GM19240 (cell line): ENCODE measurements around the gene CNNM2.
A peak's percentile ranks its signal among the peaks of the same experiment; 100 is the strongest.
"Not testable (repeated sequence)": the region's sequence is repeated elsewhere in the genome, so short reads cannot be mapped to it uniquely, and the experiment has no call there.

Experiments
- DNase-seq: peaks from one replicate; pipeline ENCODE4 v3.0.0; 2011; ENCODE audit warnings: low spot score; ENCODE audit not compliant: insufficient read length

Gene CNNM2

GRCh38 chr10:103025696-103026095, 107.6 kb downstream of the CNNM2 start:
- no peak for DNase-seq

GRCh38 chr10:103038570-103038969, 120.5 kb downstream of the CNNM2 start:
- no peak for DNase-seq

GRCh38 chr10:103040418-103040817, 122.3 kb downstream of the CNNM2 start:
- no peak for DNase-seq

- no peak for DNase-seq
Observed at GRCh38 chr10:103041391-103041790, 123.3 kb downstream of the CNNM2 start.

- no peak for DNase-seq
Observed at GRCh38 chr10:103042129-103042528, 124.0 kb downstream of the CNNM2 start.

GRCh38 chr10:103042908-103043307, 124.8 kb downstream of the CNNM2 start:
- no peak for DNase-seq

- no peak for DNase-seq
Observed at GRCh38 chr10:103044942-103045489, 126.9 kb downstream of the CNNM2 start.

GRCh38 chr10:103045961-103046360, 127.9 kb downstream of the CNNM2 start:
- DNase-seq, result no peak

GRCh38 chr10:103047381-103047780, 129.3 kb downstream of the CNNM2 start:
- no peak for DNase-seq

GRCh38 chr10:103049237-103049636, 131.1 kb downstream of the CNNM2 start:
- DNase-seq, result no peak

GRCh38 chr10:103053659-103054581, 135.8 kb downstream of the CNNM2 start:
- DNase-seq, result peak; percentile 50

GRCh38 chr10:103054621-103055020, 136.5 kb downstream of the CNNM2 start:
- DNase-seq, result no peak

GRCh38 chr10:103055105-103055504, 137.0 kb downstream of the CNNM2 start:
- DNase-seq, result no peak

- no peak for DNase-seq
Observed at GRCh38 chr10:103058034-103058433, 139.9 kb downstream of the CNNM2 start.

- no peak for DNase-seq
Observed at GRCh38 chr10:103060575-103060974, 142.5 kb downstream of the CNNM2 start.

- DNase-seq, result no peak
Observed at GRCh38 chr10:103062854-103063590, 144.9 kb downstream of the CNNM2 start.

- no peak for DNase-seq
Observed at GRCh38 chr10:103064956-103065355, 146.9 kb downstream of the CNNM2 start.

GRCh38 chr10:103066141-103067098, 148.3 kb downstream of the CNNM2 start:
- DNase-seq, result no peak

GRCh38 chr10:103067099-103067477, 149.0 kb downstream of the CNNM2 start:
- not testable (repeated sequence) for DNase-seq

GRCh38 chr10:103067484-103067883, 149.4 kb downstream of the CNNM2 start:
- DNase-seq, result no peak

- DNase-seq, result no peak
Observed at GRCh38 chr10:103067956-103068355, 149.9 kb downstream of the CNNM2 start.
